GM12891 (cell line): ENCODE data around the gene GPC3.

ENCODE experiments used
- POLR2A ChIP-seq: IDR thresholded peaks from 2 replicates; pipeline ENCODE4 v1.6.1; 2011; ENCODE audit warnings: low read depth, low read length, control low read depth
- POLR2AphosphoS5 ChIP-seq: IDR thresholded peaks from 2 replicates; pipeline ENCODE4 v1.6.1; 2011; ENCODE audit warnings: low read depth, low read length, control low read depth

GRCh38 chrX:133533249-133533648 is 452.1 kb downstream of the GPC3 start:
- no peak for TF ChIP-seq POLR2A
- TF ChIP-seq POLR2AphosphoS5, result no peak
